Mesendoderm (in vitro differentiated cells): ENCODE measurements around the gene FDX2.

ENCODE experiments used
- DNase-seq: peaks from one replicate; pipeline ENCODE4 v3.0.0; 2013
- H2AK5ac ChIP-seq: 2 replicates; pipeline ENCODE4 v1.6.1; 2013; ENCODE audit warnings: low read length, inconsistent platforms
- H2BK120ac ChIP-seq: 2 replicates; pipeline ENCODE4 v1.6.1; 2013; ENCODE audit warnings: low read depth, mild to moderate bottlenecking, low read length, moderate library complexity, mixed read lengths
- H2BK15ac ChIP-seq: replicated peaks from 2 replicates; pipeline ENCODE4 v1.6.1; 2013; ENCODE audit warnings: low read depth, mild to moderate bottlenecking, moderate library complexity
- H2BK5ac ChIP-seq: 2 replicates; pipeline ENCODE4 v1.6.1; 2013; ENCODE audit warnings: low read length, inconsistent platforms
- H3K18ac ChIP-seq: 2 replicates; pipeline ENCODE4 v1.6.1; 2013; ENCODE audit warnings: mild to moderate bottlenecking, low read length, mixed read lengths
- H3K23ac ChIP-seq: one replicate; pipeline ENCODE4 v1.6.1; 2013; ENCODE audit warnings: low read length
- H3K27ac ChIP-seq: 2 replicates; pipeline ENCODE4 v1.5.1; 2013; ENCODE audit warnings: low read depth, mild to moderate bottlenecking, inconsistent platforms, low read length, moderate library complexity
- H3K27me3 ChIP-seq: 2 replicates; pipeline ENCODE4 v1.6.1; 2013; ENCODE audit warnings: low read length, control low read depth, mild to moderate bottlenecking, inconsistent platforms; ENCODE audit not compliant: insufficient read depth, poor library complexity
- H3K36me3 ChIP-seq: 2 replicates; pipeline ENCODE4 v1.6.1; 2013; ENCODE audit warnings: low read length, inconsistent platforms; ENCODE audit not compliant: control insufficient read depth, insufficient read depth
- H3K4ac ChIP-seq: one replicate; pipeline ENCODE4 v1.6.1; 2013; ENCODE audit warnings: low read depth, mild to moderate bottlenecking, low read length, moderate library complexity
- H3K4me1 ChIP-seq: 2 replicates; pipeline ENCODE4 v1.6.1; 2013; ENCODE audit warnings: low read depth, low read length, inconsistent platforms; ENCODE audit not compliant: control insufficient read depth
- H3K4me2 ChIP-seq: 2 replicates; pipeline ENCODE4 v1.6.1; 2013; ENCODE audit warnings: low read length
- H3K4me3 ChIP-seq: 2 replicates; pipeline ENCODE4 v1.5.1; 2013; ENCODE audit warnings: mild to moderate bottlenecking, low read length
- H3K56ac ChIP-seq: one replicate; pipeline ENCODE4 v1.6.1; 2013; ENCODE audit warnings: low read length
- H3K79me1 ChIP-seq: 2 replicates; pipeline ENCODE4 v1.6.1; 2013; ENCODE audit warnings: low read length, inconsistent platforms
- H3K79me2 ChIP-seq: 2 replicates; pipeline ENCODE4 v1.6.1; 2013; ENCODE audit warnings: mild to moderate bottlenecking, low read length; ENCODE audit not compliant: control insufficient read depth, insufficient read depth
- H3K9ac ChIP-seq: 2 replicates; pipeline ENCODE4 v1.6.1; 2013; ENCODE audit warnings: low read length, inconsistent platforms
- H4K5ac ChIP-seq: one replicate; pipeline ENCODE4 v1.6.1; 2013; ENCODE audit warnings: low read length
- H4K8ac ChIP-seq: one replicate; pipeline ENCODE4 v1.6.1; 2013; ENCODE audit warnings: low read depth, mild to moderate bottlenecking, control low read depth, low read length, moderate library complexity
- WGBS: extraction: QIAGEN DNeasy Blood & Tissue Kit; methylation state at CpG from one replicate; pipeline ENCODE4 v1.1.7; 2013; ENCODE audit warnings: low lambda C conversion rate, missing lambda C conversion rate; ENCODE audit not compliant: insufficient coverage; ENCODE audit errors: extremely low coverage; 5-methylcytosine and 5-hydroxymethylcytosine counted together

The FDX2 gene

GRCh38 chr19:10289836-10290356 lies 25.9 kb downstream of the FDX2 start, which contains the start of gene ICAM5:
Gene ICAM5, plus strand, starts transcription at chr19:10289952. Its CDS starts 92 bp downstream, at chr19:10290044.
- Histone ChIP-seq H4K8ac (no peak within 1 kb of the TSS), H2BK120ac (no peak within 1 kb of the TSS), H3K4me3 (peak within 1 kb of the TSS; percentile 7), H3K4ac (no peak within 1 kb of the TSS), H3K79me2 (no peaks in the 10 kb centered on the region), H2AK5ac (no peak within 1 kb of the TSS), H3K4me2 (peak within 1 kb of the TSS; percentile 80), H3K9ac (peak within 1 kb of the TSS; percentile 36), H2BK5ac (no peak within 1 kb of the TSS), H3K56ac (peak within 1 kb of the TSS; percentile 81), H3K79me1 (no peaks in the 10 kb centered on the region), H3K23ac (peak within 1 kb of the TSS; percentile 66), H3K27me3 (peaks cover 43% of the 10 kb centered on the region), H4K5ac (no peak within 1 kb of the TSS), H3K18ac (no peak within 1 kb of the TSS), H3K36me3 (no peaks in the 10 kb centered on the region), H3K4me1 (peaks cover 5% of the 10 kb centered on the region), H3K27ac (no peak within 1 kb of the TSS), H2BK15ac (no peak within 1 kb of the TSS)
- no CpG with 5 or more reads among the region's 45 CpGs for WGBS
- no peak for DNase-seq

- Histone ChIP-seq H3K27me3 (peaks cover 43% of the 10 kb centered on the region), H4K8ac (no peak overlapping the region), H2AK5ac (no peak overlapping the region), H3K36me3 (no peaks in the 10 kb centered on the region), H2BK5ac (no peak overlapping the region), H3K23ac (no peak overlapping the region), H3K56ac (peak overlapping the region; percentile 81), H3K4ac (no peak overlapping the region), H3K18ac (no peak overlapping the region), H3K9ac (no peak overlapping the region), H2BK15ac (no peak overlapping the region), H4K5ac (no peak overlapping the region), H3K27ac (no peak overlapping the region), H3K4me2 (peak overlapping the region; percentile 80), H3K79me2 (no peaks in the 10 kb centered on the region), H2BK120ac (no peak overlapping the region), H3K79me1 (no peaks in the 10 kb centered on the region), H3K4me3 (peak overlapping the region; percentile 7), H3K4me1 (peaks cover 5% of the 10 kb centered on the region)
- WGBS, result no CpG with 5 or more reads among the region's 50 CpGs
- DNase-seq, result peak; percentile 58
Observed at GRCh38 chr19:10289167-10289835, 26.5 kb downstream of the FDX2 start.

GRCh38 chr19:10288662-10289166 lies 27.1 kb downstream of the FDX2 start:
- H3K36me3 ChIP-seq, result no peaks in the 10 kb centered on the region
- H3K18ac ChIP-seq, result no peak overlapping the region
- H2BK5ac ChIP-seq, result no peak overlapping the region
- H4K8ac ChIP-seq, result no peak overlapping the region
- no CpG with 5 or more reads among the region's 23 CpGs for WGBS
- peak; percentile 67 for DNase-seq
- peak overlapping the region; percentile 80 for H3K4me2 ChIP-seq
- H3K4me1 ChIP-seq, result peaks cover 5% of the 10 kb centered on the region
- no peak overlapping the region for H2AK5ac ChIP-seq
- no peak overlapping the region for H3K23ac ChIP-seq
- peak overlapping the region; percentile 81 for H3K56ac ChIP-seq
- H3K4ac ChIP-seq, result no peak overlapping the region
- no peak overlapping the region for H3K4me3 ChIP-seq
- H3K27ac ChIP-seq, result no peak overlapping the region
- no peaks in the 10 kb centered on the region for H3K79me2 ChIP-seq
- no peak overlapping the region for H2BK15ac ChIP-seq
- H3K9ac ChIP-seq, result peak overlapping the region; percentile 42
- no peak overlapping the region for H4K5ac ChIP-seq
- H3K27me3 ChIP-seq, result peaks cover 38% of the 10 kb centered on the region
- H3K79me1 ChIP-seq, result no peaks in the 10 kb centered on the region
- no peak overlapping the region for H2BK120ac ChIP-seq

GRCh38 chr19:10286803-10287737 lies 28.7 kb downstream of the FDX2 start, which contains the start of gene ICAM4:
Gene ICAM4, plus strand, starts transcription at chr19:10286955. Its CDS starts 58 bp downstream, at chr19:10287013.
- Histone ChIP-seq H3K9ac (peak within 1 kb of the TSS; percentile 55), H3K4me3 (no peak within 1 kb of the TSS)

DNA sequence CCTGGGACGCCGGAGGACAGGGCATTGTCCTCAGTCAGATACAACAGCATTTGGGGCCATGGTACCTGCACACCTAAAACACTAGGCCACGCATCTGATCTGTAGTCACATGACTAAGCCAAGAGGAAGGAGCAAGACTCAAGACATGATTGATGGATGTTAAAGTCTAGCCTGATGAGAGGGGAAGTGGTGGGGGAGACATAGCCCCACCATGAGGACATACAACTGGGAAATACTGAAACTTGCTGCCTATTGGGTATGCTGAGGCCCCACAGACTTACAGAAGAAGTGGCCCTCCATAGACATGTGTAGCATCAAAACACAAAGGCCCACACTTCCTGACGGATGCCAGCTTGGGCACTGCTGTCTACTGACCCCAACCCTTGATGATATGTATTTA lies 30.4 kb downstream of the FDX2 start:
- no CpG with 5 or more reads among the region's 4 CpGs for WGBS
- H2BK120ac ChIP-seq, result no peak overlapping the region
- no peak overlapping the region for H3K23ac ChIP-seq
- H3K27me3 ChIP-seq, result peaks cover 15% of the 10 kb centered on the region
- no peak overlapping the region for H3K9ac ChIP-seq
- no peaks in the 10 kb centered on the region for H3K36me3 ChIP-seq
- no peak overlapping the region for H2BK5ac ChIP-seq
- H3K4me1 ChIP-seq, result peaks cover 2% of the 10 kb centered on the region
- no peak for DNase-seq
- H4K5ac ChIP-seq, result no peak overlapping the region
- H2AK5ac ChIP-seq, result no peak overlapping the region
- H3K18ac ChIP-seq, result no peak overlapping the region
- H2BK15ac ChIP-seq, result no peak overlapping the region
- H3K4me3 ChIP-seq, result no peak overlapping the region
- H3K27ac ChIP-seq, result no peak overlapping the region
- H4K8ac ChIP-seq, result no peak overlapping the region
- no peaks in the 10 kb centered on the region for H3K79me1 ChIP-seq
- no peak overlapping the region for H3K4me2 ChIP-seq
- no peak overlapping the region for H3K56ac ChIP-seq
- H3K79me2 ChIP-seq, result no peaks in the 10 kb centered on the region
- no peak overlapping the region for H3K4ac ChIP-seq

More at GRCh38 chr19:10286803-10287737, 28.7 kb downstream of the FDX2 start, which contains the start of gene ICAM4:
- Histone ChIP-seq H2BK5ac (no peak within 1 kb of the TSS), H4K5ac (no peak within 1 kb of the TSS), H3K79me2 (no peaks in the 10 kb centered on the region), H3K36me3 (no peaks in the 10 kb centered on the region), H2BK120ac (no peak within 1 kb of the TSS), H3K56ac (peak within 1 kb of the TSS; percentile 83), H3K4me2 (peak within 1 kb of the TSS; percentile 75), H3K4me1 (peaks cover 5% of the 10 kb centered on the region), H3K79me1 (no peaks in the 10 kb centered on the region), H2AK5ac (no peak within 1 kb of the TSS), H3K27me3 (peaks cover 31% of the 10 kb centered on the region), H3K4ac (no peak within 1 kb of the TSS), H3K23ac (no peak within 1 kb of the TSS), H4K8ac (no peak within 1 kb of the TSS), H3K18ac (no peak within 1 kb of the TSS), H3K27ac (no peak within 1 kb of the TSS), H2BK15ac (no peak within 1 kb of the TSS)
- DNase-seq, result peak; percentile 68
- WGBS, result no CpG with 5 or more reads among the region's 59 CpGs
